Transverse colon (tissue), 4 donors: ENCODE results near the gene SPESP1. TPM values are rescaled to one million over a fixed set of nuclear protein-coding genes. Genes with fewer than 3 reads are reported as not detected.

ENCODE experiments used
- DNase-seq: peaks from one replicate; pipeline ENCODE4 v3.0.0-alpha.2; 2019
- H3K27ac ChIP-seq, 4 donors: fragments of 200-600 bp; sonication (generic); 2 replicates each; pipeline ENCODE4 v1.5.1; 2016 to 2018; ENCODE audit warnings: inconsistent platforms in 4 of 4
- H3K27me3 ChIP-seq: fragments of 200-600 bp; sonication (generic); 2 replicates; pipeline ENCODE4 v1.5.1; 2017; ENCODE audit warnings: inconsistent platforms
- H3K36me3 ChIP-seq, 4 donors: fragments of 200-600 bp; sonication (generic); 2 replicates each; pipeline ENCODE4 v1.5.1; 2017 to 2019; ENCODE audit warnings: inconsistent platforms in 4 of 4
- H3K4me1 ChIP-seq, 4 donors: fragments of 200-600 bp; sonication (generic); 2 replicates each; pipeline ENCODE4 v1.5.1; 2017 to 2020; ENCODE audit warnings: inconsistent platforms in 4 of 4
- H3K4me3 ChIP-seq, 4 donors: fragments of 200-600 bp; sonication (generic); 1 replicate in 1 of 4; 2 replicates in 3 of 4; pipeline versions ENCODE4 v1.5.1 to v1.6.1; 2017 to 2019; ENCODE audit warnings: inconsistent platforms in 4 of 4
- H3K9me3 ChIP-seq, 2 donors: fragments of 200-600 bp; sonication (generic); 2 replicates each; pipeline ENCODE4 v1.5.1; 2017 to 2019; ENCODE audit warnings: inconsistent platforms in 2 of 2
- CTCF ChIP-seq, 5 experiments: fragments of 200-600 bp in 3 of 5; fragments of 450-650 bp in 2 of 5; sonication (generic) in 3 of 5; IDR thresholded peaks; 1 replicate in 2 of 5; 2 replicates in 3 of 5; pipeline ENCODE4 v1.5.1; 2016 to 2017; ENCODE audit warnings: antibody characterized with exemption in 5 of 5, inconsistent platforms in 3 of 5, mild to moderate bottlenecking in 2 of 5, moderate library complexity in 1 of 5
- EP300 ChIP-seq: sonication (generic); formaldehyde crosslinking; IDR thresholded peaks from one replicate; pipeline ENCODE4 v1.6.1; 2017; ENCODE audit warnings: antibody characterized with exemption, low read depth
- POLR2A ChIP-seq: fragments of 450-650 bp; IDR thresholded peaks from one replicate; pipeline ENCODE4 v1.6.1; 2016; ENCODE audit warnings: antibody characterized with exemption, mild to moderate bottlenecking, moderate library complexity
- POLR2AphosphoS5 ChIP-seq, 3 donors: sonication (generic); formaldehyde crosslinking; IDR thresholded peaks; one replicate each; pipeline ENCODE4 v1.6.1; 2016; ENCODE audit warnings: antibody characterized with exemption in 3 of 3
- WGBS, 2 donors: methylation state at CpG; one replicate each; pipeline ENCODE4 v1.1.5; 2018; ENCODE audit warnings: low coverage in 1 of 2; 5-methylcytosine and 5-hydroxymethylcytosine counted together
- in situ Hi-C, 4 donors: fragments of 200-750 bp; cut with MboI; loops; one replicate each; pipeline versions ENCODE4 v1.15.0 to v1.15.1; 2017; ENCODE audit warnings: low sequenced_read_pairs in 3 of 4, low pct_ligation_motif_present in 1 of 4, low pct_unique_long_range_greater_than_20kb in 1 of 4
- intact Hi-C: fragments of 100-400 bp; cut with DNase I; formaldehyde crosslinking; loops from one replicate; pipeline ENCODE4 v1.15.1; 2023; ENCODE audit warnings: low total_unique reads
- total RNA-seq, 4 donors: library from RNA; depleted of rRNA; stranded (reverse); fragments of >200 nt; gene quantifications; one replicate each; pipeline ENCODE4 v1.1.0, GENCODE V29; 2016

Gene SPESP1
- total RNA-seq: 1 to 10 TPM in 2 of 4 donors, not detected in 2; 1.5 to 2.5 TPM

DNA sequence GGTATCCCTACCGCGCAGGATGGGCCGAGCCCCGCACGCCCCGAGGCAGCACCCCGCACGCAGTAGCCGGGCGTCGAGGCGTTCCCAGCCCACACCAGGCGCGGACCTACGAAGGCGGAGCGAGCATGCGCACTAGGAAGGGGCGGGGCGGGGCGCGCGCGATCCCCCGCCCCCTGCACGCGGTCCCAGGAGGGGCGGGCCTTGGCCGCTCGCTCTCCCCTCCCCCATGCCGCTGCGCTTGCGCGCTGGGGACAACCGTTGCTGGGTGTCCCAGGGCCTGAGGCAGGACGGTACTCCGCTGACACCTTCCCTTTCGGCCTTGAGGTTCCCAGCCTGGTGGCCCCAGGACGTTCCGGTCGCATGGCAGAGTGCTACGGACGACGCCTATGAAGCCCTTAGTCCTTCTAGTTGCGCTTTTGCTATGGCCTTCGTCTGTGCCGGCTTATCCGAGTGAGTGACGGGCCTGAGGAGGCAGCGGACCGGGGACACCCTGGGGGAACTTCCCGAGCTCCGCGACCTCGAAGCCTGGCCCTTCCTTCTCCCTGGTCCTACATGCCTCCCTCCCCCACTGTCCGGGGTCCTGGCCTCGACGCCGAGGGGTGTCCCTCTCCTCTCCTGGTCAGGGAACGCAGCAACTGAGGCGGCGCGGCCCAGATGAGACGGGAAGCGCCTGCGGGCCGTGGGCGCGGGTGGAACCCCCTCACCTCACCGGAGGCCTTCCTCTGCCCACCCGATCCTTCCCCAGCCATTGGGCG is at the start of gene SPESP1:
Gene SPESP1, plus strand, starts transcription at position 258 of the 755 bp plus-strand sequence. Its CDS starts 129 bp downstream, at position 387.
- Histone ChIP-seq H3K9me3 (no peaks in the 10 kb centered on the region), H3K4me3 (peak within 1 kb of the TSS in 2 of 4 donors; percentile 10 to 13), H3K27me3 (no peaks in the 10 kb centered on the region), H3K36me3 (no peaks in the 10 kb centered on the region), H3K27ac (no peak within 1 kb of the TSS), H3K4me1 (no peaks in the 10 kb centered on the region)
- in situ Hi-C loops: no loop called here
- DNase-seq: peak; percentile 56
- 75 to 100% methylated on average over 2 to 69 of the region's 72 CpGs for WGBS, 2 donors
- TF ChIP-seq CTCF (IDR thresholded peaks at IDR 0.05) (no peak), POLR2AphosphoS5 (IDR thresholded peaks at IDR 0.05) (peak in 2 of 3 donors; percentile 10 to 34)
- intact Hi-C loops: no loop called here

GRCh38 chr15:68885070-68885469 is 45.3 kb upstream of the SPESP1 start:
- H3K4me3 ChIP-seq: no peak overlapping the region
- in situ Hi-C loops: no loop called here
- H3K9me3 ChIP-seq: no peaks in the 10 kb centered on the region
- H3K27me3 ChIP-seq: peaks cover 8% of the 10 kb centered on the region
- TF ChIP-seq POLR2AphosphoS5 (IDR thresholded peaks at IDR 0.05) (no peak), POLR2A (no peak), EP300 (no peak), CTCF (IDR thresholded peaks at IDR 0.05) (no peak)
- H3K27ac ChIP-seq: no peak overlapping the region
- no peaks in the 10 kb centered on the region for H3K36me3 ChIP-seq
- WGBS, 2 donors: 36 to 38% methylated on average over 6 of the region's 6 CpGs
- no peak for DNase-seq
- no peaks in the 10 kb centered on the region for H3K4me1 ChIP-seq
- intact Hi-C loops: no loop called here

GRCh38 chr15:68887120-68887519 is 43.2 kb upstream of the SPESP1 start:
- Histone ChIP-seq H3K9me3 (no peaks in the 10 kb centered on the region), H3K27me3 (peaks cover 5% of the 10 kb centered on the region), H3K4me1 (no peaks in the 10 kb centered on the region), H3K27ac (no peak overlapping the region), H3K36me3 (no peaks in the 10 kb centered on the region), H3K4me3 (no peak overlapping the region)
- in situ Hi-C loops (no loop called here), intact Hi-C loops (no loop called here)
- TF ChIP-seq CTCF (IDR thresholded peaks at IDR 0.05) (no peak), POLR2A (no peak), EP300 (no peak), POLR2AphosphoS5 (IDR thresholded peaks at IDR 0.05) (no peak)
- 90% methylated on average over 1 to 3 of the region's 3 CpGs for WGBS, 2 donors
- no peak for DNase-seq

GRCh38 chr15:68887819-68888218 is 42.5 kb upstream of the SPESP1 start:
- no peak for DNase-seq
- intact Hi-C loops: no loop called here
- no peaks in the 10 kb centered on the region for H3K36me3 ChIP-seq
- H3K27ac ChIP-seq: no peak overlapping the region
- no peak overlapping the region for H3K4me3 ChIP-seq
- in situ Hi-C loops: no loop called here
- TF ChIP-seq POLR2AphosphoS5 (IDR thresholded peaks at IDR 0.05): no peak
- no peak for TF ChIP-seq CTCF (IDR thresholded peaks at IDR 0.05)
- no peak for TF ChIP-seq POLR2A
- no peak for TF ChIP-seq EP300
- 88 to 98% methylated on average over 5 to 8 of the region's 8 CpGs for WGBS, 2 donors
- H3K27me3 ChIP-seq: peaks cover 5% of the 10 kb centered on the region
- no peaks in the 10 kb centered on the region for H3K4me1 ChIP-seq
- H3K9me3 ChIP-seq: no peaks in the 10 kb centered on the region
